GM12878 (cell line): ENCODE results near the gene MSS51.

Experiments used
- CTCF ChIP-seq, 3 experiments: IDR thresholded peaks in 2 of 3; conservative IDR thresholded peaks in 1 of 3; 2 replicates each; pipeline ENCODE4 v1.5.1; 2011; ENCODE audit warnings: low read depth in 3 of 3, low read length in 3 of 3, mild to moderate bottlenecking in 3 of 3, control low read depth in 2 of 3, moderate library complexity in 2 of 3, inconsistent platforms in 1 of 3, mixed read lengths in 1 of 3; ENCODE audit not compliant: control insufficient read depth in 2 of 3, insufficient read depth in 1 of 3; ENCODE audit errors: extremely low read depth in 1 of 3
- KDM1A ChIP-seq: fragments of 200-600 bp; sonication (generic); IDR thresholded peaks from 2 replicates; pipeline ENCODE4 v1.6.1; 2016; ENCODE audit warnings: borderline replicate concordance
- NFIC ChIP-seq: IDR thresholded peaks from 2 replicates; pipeline ENCODE4 v1.6.1; 2012; ENCODE audit warnings: low read depth, mild to moderate bottlenecking, inconsistent platforms, low read length, moderate library complexity
- NFYB ChIP-seq: IDR thresholded peaks from 2 replicates; pipeline ENCODE4 v1.6.1; 2011; ENCODE audit warnings: low read depth, mild to moderate bottlenecking, low read length, improper control_type of control experiment, moderate library complexity; ENCODE audit not compliant: insufficient read depth

- no peak for TF ChIP-seq NFIC
- no peak for TF ChIP-seq NFYB
- no peak for TF ChIP-seq KDM1A
- no peak for TF ChIP-seq CTCF (IDR thresholded peaks at IDR 0.05 in 2 of 3, conservative IDR thresholded peaks at IDR 0.05 in 1 of 3; ENCODE audit: control insufficient read depth in 2 of 3, extremely low read depth in 1 of 3, insufficient read depth in 1 of 3, low read depth in 3 of 3, low read length in 3 of 3)
These were observed 46.8 kb downstream of the MSS51 start for GRCh38 chr10:73386583-73386982.
